Jurkat, Clone E6-1 (cell line): ENCODE results near the gene HRNR. TPM values are rescaled to one million over a fixed set of nuclear protein-coding genes. Genes with fewer than 3 reads are reported as not detected.
"Not testable (repeated sequence)": the region's sequence is repeated elsewhere in the genome, so short reads cannot be mapped to it uniquely, and the experiment has no call there.

Experiments used
- DNase-seq: peaks from one replicate; pipeline ENCODE4 v3.0.0-alpha.2; 2011; ENCODE audit warnings: low read depth, low spot score
- H3K4me3 ChIP-seq: 2 replicates; pipeline ENCODE4 v1.5.1; 2011; ENCODE audit warnings: mild to moderate bottlenecking, low read length, control low read depth, moderate library complexity
- polyA plus RNA-seq: library from polyadenylated mRNA; unstranded; fragments of >200 nt; gene quantifications from one replicate; pipeline ENCODE4 v1.2.1, GENCODE V29; 2012; ENCODE audit warnings: missing spikeins; ENCODE audit not compliant: insufficient read length, insufficient read depth

Gene HRNR
- polyA plus RNA-seq, result not detected

GRCh38 chr1:152224093-152224492 lies at the start of gene HRNR:
HRNR (minus strand) TSS chr1:152224193; CDS start chr1:152223253, 940 bp downstream.
- no peak within 1 kb of the TSS for H3K4me3 ChIP-seq
- no peak for DNase-seq

DNA sequence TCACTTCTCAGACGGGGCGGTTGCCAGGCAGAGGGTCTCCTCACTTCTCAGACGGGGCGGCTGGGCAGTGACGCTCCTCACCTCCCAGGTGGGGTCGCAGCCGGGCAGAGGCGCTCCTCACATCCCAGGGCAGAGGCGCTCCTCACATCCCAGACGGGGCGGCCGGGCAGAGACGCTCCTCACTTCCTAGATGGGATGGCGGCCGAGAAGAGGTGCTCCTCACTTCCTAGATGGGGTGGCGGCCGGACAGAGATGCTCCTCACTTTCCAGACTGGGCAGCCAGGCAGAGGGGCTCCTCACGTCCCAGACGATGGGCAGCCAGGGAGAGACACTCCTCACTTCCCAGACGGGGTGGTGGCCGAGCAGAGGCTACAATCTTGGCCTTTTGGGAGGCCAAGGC lies 32.4 kb upstream of the HRNR start:
- H3K4me3 ChIP-seq, DNase-seq: not testable (repeated sequence)

GRCh38 chr1:152252157-152252556 lies 28.2 kb upstream of the HRNR start:
- no peak for DNase-seq
- H3K4me3 ChIP-seq, result no peak overlapping the region

DNA sequence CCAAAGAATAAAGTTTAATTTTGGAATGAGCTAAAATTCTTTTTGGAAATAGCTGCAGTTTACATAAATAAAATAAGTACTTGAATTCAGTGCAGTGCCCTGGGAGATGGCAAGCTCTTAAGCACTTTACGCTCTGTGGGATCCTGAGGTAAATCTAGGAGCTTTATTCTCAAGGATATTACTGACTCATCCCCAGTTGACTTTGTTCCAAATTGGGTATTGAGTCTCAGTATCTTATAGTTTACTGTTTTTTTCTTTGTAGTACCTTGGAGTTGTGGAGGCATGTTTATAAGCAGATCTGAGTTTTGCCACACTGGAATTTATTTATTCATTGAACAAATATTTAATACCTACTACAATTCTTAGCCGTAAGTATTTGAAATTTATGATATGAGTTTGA lies 27.4 kb upstream of the HRNR start:
- DNase-seq, result no peak
- H3K4me3 ChIP-seq, result no peak overlapping the region

DNA sequence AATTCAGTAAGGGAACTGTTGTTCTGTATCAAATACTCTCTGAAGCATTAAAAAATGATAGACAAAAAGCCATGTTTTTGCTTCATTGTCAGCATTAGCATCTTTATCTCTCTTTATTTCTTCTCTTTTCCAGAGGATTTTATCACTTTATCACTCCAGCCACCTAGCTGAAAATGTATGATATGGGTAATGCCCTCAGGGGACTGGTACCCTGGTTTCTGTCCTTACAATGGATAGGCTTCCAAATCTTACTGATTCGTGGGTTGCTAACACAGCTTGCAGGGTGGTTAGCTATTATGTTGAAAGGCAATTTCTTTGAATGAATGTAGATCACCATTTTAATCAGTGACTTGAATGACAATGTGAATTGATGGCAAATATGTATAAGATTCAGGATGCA lies 23.3 kb upstream of the HRNR start:
- H3K4me3 ChIP-seq, result no peak overlapping the region
- DNase-seq, result no peak

DNA sequence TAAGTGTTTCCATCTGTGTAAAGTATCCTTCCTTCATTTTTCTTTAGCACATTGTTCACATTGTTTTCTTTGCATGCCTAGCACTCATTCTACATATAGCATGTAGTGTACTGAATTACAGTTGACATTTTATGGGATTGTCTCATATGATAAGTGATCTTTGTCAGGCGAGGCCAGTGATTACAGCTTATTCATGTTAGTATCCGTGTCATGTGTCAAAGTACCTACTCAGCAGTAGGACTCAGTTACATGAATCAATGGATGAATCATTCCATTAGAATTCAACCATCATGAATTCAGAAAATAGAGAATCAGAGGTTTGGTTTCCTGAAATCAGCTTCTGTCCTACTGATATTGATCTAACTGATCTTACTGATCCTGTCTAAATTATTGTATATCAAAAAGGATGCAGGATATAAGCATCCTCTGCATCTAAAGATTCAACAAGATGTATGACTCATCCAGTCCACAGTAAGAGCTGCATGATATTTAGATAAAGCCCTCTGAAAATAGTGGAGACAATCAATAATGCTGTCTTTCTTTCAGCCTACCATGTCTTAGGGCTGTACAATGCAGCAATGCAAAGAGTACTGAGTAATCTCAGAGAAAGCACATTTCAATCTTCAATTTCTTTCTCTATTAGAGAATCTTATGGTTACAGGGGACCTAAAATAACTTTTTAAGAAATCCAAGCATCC lies 20.7 kb upstream of the HRNR start:
- DNase-seq, result no peak
- H3K4me3 ChIP-seq, result no peak overlapping the region

GRCh38 chr1:152237093-152237492 lies 13.1 kb upstream of the HRNR start:
- no peak for DNase-seq
- H3K4me3 ChIP-seq, result no peak overlapping the region

- H3K4me3 ChIP-seq, result no peak overlapping the region
- DNase-seq, result no peak
These were observed 4.8 kb upstream of the HRNR start for GRCh38 chr1:152228831-152229230.

DNA sequence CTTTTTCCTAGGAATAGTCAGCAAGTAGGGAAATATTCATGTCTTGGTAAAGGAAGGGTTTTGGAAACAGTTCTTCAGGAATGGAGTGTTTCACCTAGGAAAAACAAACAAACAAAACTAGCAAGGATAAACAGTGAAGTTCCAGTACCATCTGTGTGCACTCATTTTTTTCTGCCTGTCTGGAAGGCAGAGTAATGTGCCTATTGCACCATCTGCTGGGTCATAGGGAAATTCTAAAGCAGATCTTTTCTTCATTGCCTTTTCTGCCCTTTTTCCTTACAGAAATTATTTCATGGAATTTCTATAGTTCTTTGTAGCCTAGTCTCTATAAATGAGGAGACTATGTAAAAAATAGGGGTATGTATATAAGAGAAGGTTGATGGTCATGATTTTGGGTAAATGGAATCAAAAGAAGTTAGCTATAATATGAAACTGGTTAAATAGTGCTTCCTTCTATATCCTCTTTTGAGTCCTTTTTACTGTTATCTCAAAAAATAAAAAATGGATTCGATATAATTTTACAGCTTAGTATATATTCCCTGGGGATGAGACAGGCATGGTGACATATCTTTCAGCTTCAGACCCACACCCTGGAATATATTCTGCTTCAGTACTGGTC lies 3.4 kb upstream of the HRNR start:
- H3K4me3 ChIP-seq, result no peak overlapping the region
- no peak for DNase-seq

DNA sequence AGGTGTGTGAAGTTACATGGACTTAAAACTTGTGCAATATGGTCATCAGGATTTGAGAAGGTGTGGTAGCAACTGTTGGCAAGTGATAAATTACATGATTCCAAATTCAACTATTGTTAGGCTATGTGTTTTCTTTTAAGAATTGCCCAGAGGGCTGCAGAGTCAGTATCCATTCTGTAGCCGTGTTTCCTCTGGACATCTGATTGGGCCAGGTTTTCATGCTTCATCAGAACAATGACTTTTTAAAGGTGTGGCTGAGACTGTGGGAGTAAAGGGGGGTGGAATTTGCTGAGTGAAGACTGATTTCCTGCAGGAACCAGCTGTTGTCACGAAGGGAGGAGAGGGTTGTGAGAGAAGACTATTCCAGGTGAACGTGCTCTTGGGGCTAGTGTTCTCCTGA lies 1.7 kb upstream of the HRNR start:
- no peak overlapping the region for H3K4me3 ChIP-seq
- no peak for DNase-seq

GRCh38 chr1:152220166-152221163 lies 3.5 kb downstream of the HRNR start:
- no peak for DNase-seq
- H3K4me3 ChIP-seq, result no peak overlapping the region

DNA sequence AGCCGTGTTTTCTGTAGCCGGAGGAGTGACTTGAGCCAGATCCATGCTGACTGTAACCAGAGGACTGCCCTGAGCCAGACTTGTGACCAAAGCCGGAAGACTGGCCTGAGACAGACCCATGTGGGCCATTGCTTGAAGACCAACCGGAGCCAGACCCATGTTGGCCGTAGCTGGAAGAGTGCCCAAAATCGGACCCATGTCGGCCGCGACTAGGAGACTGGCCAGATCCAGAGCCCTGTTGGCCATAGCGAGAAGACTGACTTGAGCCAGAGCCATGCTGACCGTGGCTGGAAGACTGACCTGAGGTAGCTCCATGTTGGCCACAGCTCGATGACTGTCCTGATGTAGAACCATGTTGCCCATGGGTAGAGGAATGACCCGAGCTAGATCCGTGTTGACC lies 4.6 kb downstream of the HRNR start:
- not testable (repeated sequence) for H3K4me3 ChIP-seq, DNase-seq

DNA sequence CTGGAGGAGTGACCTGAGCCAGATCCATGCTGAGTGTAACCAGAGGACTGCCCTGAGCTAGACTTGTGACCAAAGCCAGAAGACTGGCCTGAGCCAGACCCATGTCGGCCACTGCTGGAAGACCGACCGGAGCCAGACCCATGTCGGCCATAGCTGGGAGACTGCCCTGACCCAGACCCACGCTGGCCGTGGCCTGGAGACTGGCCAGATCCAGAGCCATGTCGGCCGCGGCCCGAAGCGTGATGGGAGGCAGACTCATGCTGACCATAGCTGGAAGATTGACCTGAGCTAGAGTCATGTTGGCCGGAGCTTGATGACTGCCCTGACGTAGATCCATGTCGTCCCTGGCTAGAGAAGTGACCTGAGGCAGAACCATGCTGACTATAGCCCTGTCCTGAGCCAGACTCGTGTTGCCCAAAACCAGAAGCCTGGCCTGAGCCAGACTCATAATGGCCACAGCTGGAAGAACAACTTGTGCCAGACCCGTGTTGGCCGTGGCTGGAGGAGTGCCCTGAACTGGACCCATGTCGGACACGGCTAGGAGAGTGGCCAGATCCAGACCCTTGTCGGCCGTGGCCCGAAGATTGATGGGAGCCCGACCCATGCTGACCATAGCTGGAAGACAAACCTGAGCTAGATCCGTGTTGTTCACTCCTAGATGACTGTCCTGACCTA lies 5.1 kb downstream of the HRNR start:
- no peak for DNase-seq
- H3K4me3 ChIP-seq, result no peak overlapping the region

DNA sequence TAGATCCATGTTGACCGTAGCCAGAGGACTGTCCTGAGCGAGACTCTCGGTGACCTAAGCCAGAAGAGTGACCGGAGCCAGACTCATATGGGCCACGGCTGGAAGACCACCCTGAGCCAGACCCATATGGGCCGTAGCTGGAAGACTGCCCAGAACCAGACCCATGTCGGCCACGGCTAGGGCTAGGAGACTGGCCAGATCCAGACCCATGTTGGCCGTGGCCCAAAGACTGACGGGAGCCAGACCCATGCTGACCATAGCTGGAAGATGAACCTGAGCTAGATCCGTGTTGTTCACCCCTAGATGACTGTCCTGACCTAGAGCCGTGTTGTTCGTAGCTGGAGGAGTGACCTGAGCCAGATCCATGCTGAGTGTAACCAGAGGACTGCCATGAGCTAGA lies 8.4 kb downstream of the HRNR start:
- not testable (repeated sequence) for H3K4me3 ChIP-seq, DNase-seq

GRCh38 chr1:152214911-152215310 lies 9.1 kb downstream of the HRNR start:
- not testable (repeated sequence) for DNase-seq, H3K4me3 ChIP-seq

- no peak overlapping the region for H3K4me3 ChIP-seq
- DNase-seq, result no peak
These were observed 25.0 kb downstream of the HRNR start for GRCh38 chr1:152198982-152199381.

GRCh38 chr1:152197361-152197941 lies 26.5 kb downstream of the HRNR start:
- DNase-seq, result no peak
- H3K4me3 ChIP-seq, result no peak overlapping the region

DNA sequence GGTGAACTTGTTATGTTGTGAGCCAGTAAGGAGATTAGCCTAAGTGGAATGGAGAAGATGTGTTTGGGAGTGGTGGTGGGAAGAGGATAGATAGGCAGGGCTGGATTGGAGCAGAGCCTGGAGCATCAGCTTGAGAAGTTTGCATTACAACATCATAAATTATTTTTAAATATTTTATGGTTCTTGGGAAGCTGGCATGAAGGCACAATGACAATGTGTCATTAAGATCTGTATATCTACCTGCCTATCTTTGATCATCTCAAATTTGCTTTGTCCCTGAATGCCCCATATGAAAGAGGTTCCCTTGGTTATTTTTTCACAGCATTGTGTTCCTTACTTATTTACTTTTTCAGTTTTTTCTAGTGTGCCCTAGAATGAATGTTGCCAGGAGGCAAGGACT lies 32.3 kb downstream of the HRNR start:
- H3K4me3 ChIP-seq, result no peak overlapping the region
- no peak for DNase-seq

DNA sequence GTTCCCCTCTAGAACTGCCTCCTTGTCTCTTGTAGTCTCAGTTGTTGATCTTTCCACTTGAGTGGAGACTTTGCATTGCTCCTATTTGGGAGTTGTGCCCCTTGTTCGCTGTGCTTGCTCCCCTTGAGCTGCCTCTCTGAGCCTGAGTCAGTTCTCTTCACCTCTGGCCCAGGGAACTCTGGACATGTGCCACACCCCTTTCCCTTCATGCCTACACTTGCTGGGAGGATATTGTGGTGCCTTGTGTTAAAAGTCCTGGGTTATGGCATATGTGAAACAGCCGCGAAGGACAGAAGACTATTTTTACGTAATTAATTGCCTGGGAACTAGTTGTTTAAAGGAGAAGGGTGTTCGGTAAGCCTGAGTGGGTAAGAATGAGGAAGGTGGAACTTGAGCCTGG lies 32.7 kb downstream of the HRNR start:
- no peak overlapping the region for H3K4me3 ChIP-seq
- DNase-seq, result no peak
